ENCODE data around the gene TCF15.

DNA sequence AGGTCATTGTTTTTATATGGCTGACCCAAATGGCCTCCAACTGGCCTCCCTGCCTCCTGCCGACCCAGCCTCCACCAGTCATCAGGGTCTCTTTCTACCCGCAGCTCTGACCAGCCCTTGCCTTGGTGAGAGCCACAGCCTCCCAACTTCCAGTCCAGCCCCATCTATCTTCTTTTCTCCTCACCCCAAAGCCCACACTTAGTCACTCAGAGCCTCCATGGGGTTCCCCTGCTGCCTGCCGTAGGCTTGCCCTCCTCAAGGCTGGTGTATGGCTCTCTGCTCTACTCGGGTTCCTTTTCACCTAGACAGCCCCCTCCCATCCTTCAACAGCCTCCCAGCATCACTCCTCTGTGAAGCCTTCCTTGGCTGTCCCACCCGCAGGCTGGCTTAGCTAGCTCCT lies 18.2 kb downstream of the TCF15 start:
- TF ChIP-seq, protein P1, sequence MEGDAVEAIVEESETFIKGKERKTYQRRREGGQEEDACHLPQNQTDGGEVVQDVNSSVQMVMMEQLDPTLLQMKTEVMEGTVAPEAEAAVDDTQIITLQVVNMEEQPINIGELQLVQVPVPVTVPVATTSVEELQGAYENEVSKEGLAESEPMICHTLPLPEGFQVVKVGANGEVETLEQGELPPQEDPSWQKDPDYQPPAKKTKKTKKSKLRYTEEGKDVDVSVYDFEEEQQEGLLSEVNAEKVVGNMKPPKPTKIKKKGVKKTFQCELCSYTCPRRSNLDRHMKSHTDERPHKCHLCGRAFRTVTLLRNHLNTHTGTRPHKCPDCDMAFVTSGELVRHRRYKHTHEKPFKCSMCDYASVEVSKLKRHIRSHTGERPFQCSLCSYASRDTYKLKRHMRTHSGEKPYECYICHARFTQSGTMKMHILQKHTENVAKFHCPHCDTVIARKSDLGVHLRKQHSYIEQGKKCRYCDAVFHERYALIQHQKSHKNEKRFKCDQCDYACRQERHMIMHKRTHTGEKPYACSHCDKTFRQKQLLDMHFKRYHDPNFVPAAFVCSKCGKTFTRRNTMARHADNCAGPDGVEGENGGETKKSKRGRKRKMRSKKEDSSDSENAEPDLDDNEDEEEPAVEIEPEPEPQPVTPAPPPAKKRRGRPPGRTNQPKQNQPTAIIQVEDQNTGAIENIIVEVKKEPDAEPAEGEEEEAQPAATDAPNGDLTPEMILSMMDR (IDR thresholded peaks at IDR 0.05) = no peak
- TF ChIP-seq POLR2AphosphoS5 (IDR thresholded peaks at IDR 0.05) (no peak), EP300 (IDR thresholded peaks at IDR 0.05; ENCODE audit: low read depth) (no peak)

Data from transverse colon (tissue), 4 donors.